ENCODE measurements around the gene FILIP1. TPM values are rescaled to one million over a fixed set of nuclear protein-coding genes. Genes with fewer than 3 reads are reported as not detected.

Gene FILIP1
- total and polyA plus RNA-seq, 2 of the 8 experiments (the other 6 are each of a cell fraction or from before 2014, with no cell fraction given) = 2.4 to 5.7 TPM

DNA sequence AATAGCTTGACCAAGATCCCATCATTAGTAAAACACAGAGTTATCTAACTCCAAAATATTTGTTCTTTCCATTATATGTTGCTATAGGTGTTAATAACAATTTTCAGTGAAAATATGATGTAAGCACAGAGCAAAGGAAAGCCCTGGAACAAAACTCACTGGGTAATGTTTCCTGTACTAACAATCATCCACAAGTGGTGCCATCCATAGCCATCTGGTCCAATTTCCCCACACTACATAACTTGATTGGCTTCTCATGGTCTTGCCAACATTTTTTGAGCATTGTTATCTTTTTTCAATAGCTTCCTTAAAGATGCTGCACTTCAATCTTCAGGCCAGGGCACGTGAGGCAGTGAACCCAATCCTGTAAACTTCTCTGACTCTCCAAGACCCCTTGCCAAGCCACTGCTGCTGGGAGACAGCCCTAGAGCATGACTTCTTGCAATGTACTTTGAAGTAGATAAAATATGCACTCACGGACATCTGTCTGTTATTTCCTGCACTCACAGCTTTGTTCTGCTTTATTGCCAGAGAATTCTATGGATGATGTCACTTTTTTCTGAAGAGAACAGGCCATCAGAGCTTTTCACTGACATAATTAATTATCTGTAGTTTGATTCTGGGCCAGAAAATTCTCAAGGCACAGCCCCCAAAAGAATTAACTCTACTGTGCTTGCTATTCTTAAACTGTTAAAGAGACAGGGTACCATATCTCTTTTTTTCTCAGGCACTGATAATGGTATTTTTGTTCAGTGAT is 111.5 kb downstream of the FILIP1 start:
- Histone ChIP-seq H2BK20ac (ENCODE audit: low read length) (no peak overlapping the region), H3K9ac (replicated peaks in 1 of 4; ENCODE audit: extremely low read depth in 1 of 4, low read depth in 3 of 4, low read length in 3 of 4) (no peak overlapping the region), H3K14ac (ENCODE audit: insufficient read length) (no peak overlapping the region), H3K27me3 (replicated peaks in 1 of 4; ENCODE audit: control insufficient read depth in 3 of 4, extremely low read depth in 1 of 4, insufficient read depth in 3 of 4, low read length in 3 of 4) (no peaks in the 10 kb centered on the region), H3K79me2 (ENCODE audit: control insufficient read depth in 1 of 2, insufficient read depth in 2 of 2, low read length in 2 of 2) (no peaks in the 10 kb centered on the region), H2BK12ac (ENCODE audit: low read depth, low read length) (no peak overlapping the region), H4K20me1 (replicated peaks in 1 of 2; ENCODE audit: control insufficient read depth in 1 of 2, insufficient read depth in 2 of 2, low read length in 2 of 2) (no peaks in the 10 kb centered on the region), H3K4me1 (replicated peaks in 1 of 4; ENCODE audit: control insufficient read depth in 3 of 4, insufficient read depth in 4 of 4, low read length in 3 of 4) (peaks cover 0 to 10% (median 3%) of the 10 kb centered on the region in 4 experiments; a peak in 4 of 7 replicates), H3K23ac (ENCODE audit: insufficient read length) (no peak overlapping the region), H3K36me3 (ENCODE audit: control insufficient read depth in 2 of 4, insufficient read depth in 4 of 4, low read length in 3 of 4) (no peaks in the 10 kb centered on the region), H4K5ac (ENCODE audit: insufficient read length, low read depth, low read length) (no peak overlapping the region), H3K56ac (replicated peaks; ENCODE audit: insufficient read length, low read depth, low read length) (no peak overlapping the region), H2BK15ac (ENCODE audit: low read length) (no peak overlapping the region), H3K27ac (ENCODE audit: low read depth, low read length) (no peak overlapping the region), H3K23me2 (ENCODE audit: low read depth, low read length) (no peaks in the 10 kb centered on the region), H3K4me2 (ENCODE audit: insufficient read depth in 1 of 2, low read depth in 2 of 2, low read length in 2 of 2) (no peak overlapping the region), H3K18ac (ENCODE audit: extremely low read depth, low read length) (no peak overlapping the region), H2AK5ac (ENCODE audit: low read depth, low read length) (no peak overlapping the region), H2BK5ac (ENCODE audit: low read depth, low read length) (no peak overlapping the region), H2AFZ (ENCODE audit: low read length) (no peak overlapping the region), H3K4ac (replicated peaks; ENCODE audit: insufficient read length, low read depth, low read length) (no peak overlapping the region), H4K8ac (ENCODE audit: extremely low read depth, insufficient read depth, low read length) (no peak overlapping the region), H3K4me3 (ENCODE audit: extremely low read depth in 1 of 4, insufficient read depth in 2 of 4, low read depth in 3 of 4, low read length in 4 of 4) (no peak overlapping the region), H3K79me1 (ENCODE audit: low read depth, low read length) (no peaks in the 10 kb centered on the region), H2BK120ac (replicated peaks; ENCODE audit: low read depth, low read length) (no peak overlapping the region), H3K9me3 (ENCODE audit: insufficient read depth in 2 of 2, low read depth in 1 of 2, low read length in 1 of 2) (no peaks in the 10 kb centered on the region), H4K91ac (replicated peaks; ENCODE audit: insufficient read length, low read length) (no peak overlapping the region)
- CTCF ChIA-PET (ENCODE audit: partially characterized antibody) = interaction anchor here (0.7 to 2.0 kb wide), 3 partner anchors 11 to 145 kb away, joined by 4 to 10 read pairs (median 4); no protein-coding TSS in a partner anchor
- POLR2A ChIA-PET (ENCODE audit: partially characterized antibody) = no interaction called here
- FAIRE-seq = no peak
- 79% methylated on average over 2 of the region's 2 CpGs; no CpG with 5 or more reads in 1 of the 2 experiments for WGBS, 2 experiments (ENCODE audit: extremely low coverage in 1 of 2, insufficient coverage in 1 of 2, insufficient read length in 1 of 2, insufficient replicate concordance in 2 of 2, low coverage in 1 of 2, low lambda C conversion rate in 2 of 2, missing lambda C conversion rate in 1 of 2)
- no peak for DNase-seq (ENCODE audit: low read depth in 1 of 2, low spot score in 2 of 2)
- TF ChIP-seq CBX8 (IDR thresholded peaks at IDR 0.05; ENCODE audit: borderline replicate concordance, low read depth, low read length) = no peak
- TF ChIP-seq RAD21 (IDR thresholded peaks at IDR 0.05 in 1 of 2, conservative IDR thresholded peaks at IDR 0.05 in 1 of 2; ENCODE audit: low read depth in 2 of 2, low read length in 2 of 2) = no peak
- TF ChIP-seq TEAD4 (IDR thresholded peaks at IDR 0.05; ENCODE audit: low read depth, low read length) = no peak
- no peak for TF ChIP-seq CHD2 (IDR thresholded peaks at IDR 0.05; ENCODE audit: low read length)
- no peak for TF ChIP-seq PHF8 (conservative IDR thresholded peaks at IDR 0.05; ENCODE audit: low read depth, low read length)
- TF ChIP-seq SP2 (IDR thresholded peaks at IDR 0.05; ENCODE audit: low read length) = no peak
- TF ChIP-seq FOSL1 (IDR thresholded peaks at IDR 0.05; ENCODE audit: insufficient read depth, low read depth, low read length) = no peak
- no peak for TF ChIP-seq HDAC6 (IDR thresholded peaks at IDR 0.05; ENCODE audit: low read depth, low read length)
- TF ChIP-seq, protein P1, sequence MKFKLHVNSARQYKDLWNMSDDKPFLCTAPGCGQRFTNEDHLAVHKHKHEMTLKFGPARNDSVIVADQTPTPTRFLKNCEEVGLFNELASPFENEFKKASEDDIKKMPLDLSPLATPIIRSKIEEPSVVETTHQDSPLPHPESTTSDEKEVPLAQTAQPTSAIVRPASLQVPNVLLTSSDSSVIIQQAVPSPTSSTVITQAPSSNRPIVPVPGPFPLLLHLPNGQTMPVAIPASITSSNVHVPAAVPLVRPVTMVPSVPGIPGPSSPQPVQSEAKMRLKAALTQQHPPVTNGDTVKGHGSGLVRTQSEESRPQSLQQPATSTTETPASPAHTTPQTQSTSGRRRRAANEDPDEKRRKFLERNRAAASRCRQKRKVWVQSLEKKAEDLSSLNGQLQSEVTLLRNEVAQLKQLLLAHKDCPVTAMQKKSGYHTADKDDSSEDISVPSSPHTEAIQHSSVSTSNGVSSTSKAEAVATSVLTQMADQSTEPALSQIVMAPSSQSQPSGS (IDR thresholded peaks at IDR 0.05; ENCODE audit: low read length) = no peak
- TF ChIP-seq, protein P2, sequence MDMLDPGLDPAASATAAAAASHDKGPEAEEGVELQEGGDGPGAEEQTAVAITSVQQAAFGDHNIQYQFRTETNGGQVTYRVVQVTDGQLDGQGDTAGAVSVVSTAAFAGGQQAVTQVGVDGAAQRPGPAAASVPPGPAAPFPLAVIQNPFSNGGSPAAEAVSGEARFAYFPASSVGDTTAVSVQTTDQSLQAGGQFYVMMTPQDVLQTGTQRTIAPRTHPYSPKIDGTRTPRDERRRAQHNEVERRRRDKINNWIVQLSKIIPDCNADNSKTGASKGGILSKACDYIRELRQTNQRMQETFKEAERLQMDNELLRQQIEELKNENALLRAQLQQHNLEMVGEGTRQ (IDR thresholded peaks at IDR 0.05; ENCODE audit: low read length) = no peak

All from H1 (cell line).